ENCODE data around the gene IER5.

The IER5 gene

GRCh38 chr1:181097242-181097641, 8.7 kb downstream of the IER5 start:
- DNase-seq (ENCODE audit: low read depth in 2 of 2) = no peak

DNA sequence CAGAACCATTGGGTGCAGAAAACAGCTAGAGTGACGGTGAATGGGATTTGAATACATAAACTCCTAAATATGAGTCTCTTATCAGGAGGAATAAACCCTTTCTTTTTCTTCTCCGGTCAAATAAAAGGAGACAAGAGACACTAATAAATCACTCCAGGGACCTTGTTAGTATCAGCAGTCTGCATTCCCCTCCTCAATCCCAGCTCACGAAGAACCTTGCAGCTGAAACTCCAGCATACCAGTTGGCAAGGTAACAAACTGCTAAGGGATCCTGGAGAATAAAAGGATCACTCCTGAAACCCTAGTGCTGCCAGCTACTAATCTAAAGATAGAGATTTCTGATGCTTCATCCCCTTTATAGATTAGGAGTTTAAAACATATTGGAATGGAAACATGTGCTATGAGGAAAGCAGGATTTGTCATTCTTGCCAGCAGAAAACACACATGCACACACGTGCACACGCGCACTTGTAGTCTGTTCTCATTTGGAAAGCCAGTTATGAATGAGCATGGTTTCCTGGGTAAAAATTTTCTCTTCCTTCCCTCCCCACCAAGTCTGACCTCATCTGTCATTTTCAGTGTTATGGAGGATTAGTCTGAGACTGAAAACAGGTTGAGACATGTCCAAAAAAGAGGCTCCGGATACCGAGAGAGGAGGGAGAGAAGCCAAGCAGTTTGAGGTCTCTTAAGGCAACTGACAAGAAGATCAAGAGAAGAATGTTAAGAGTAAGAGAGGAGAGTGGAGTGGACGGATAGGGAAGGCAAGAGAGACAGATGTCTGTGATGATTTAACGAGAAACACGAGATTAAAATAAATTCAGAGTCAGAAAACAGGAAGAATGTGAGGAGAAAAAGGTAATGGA, 10.9 kb downstream of the IER5 start:
- no peak for DNase-seq (ENCODE audit: low read depth in 2 of 2)

- no peak for DNase-seq (ENCODE audit: low read depth in 2 of 2)
Observed at GRCh38 chr1:181100015-181100905, 11.8 kb downstream of the IER5 start.

DNA sequence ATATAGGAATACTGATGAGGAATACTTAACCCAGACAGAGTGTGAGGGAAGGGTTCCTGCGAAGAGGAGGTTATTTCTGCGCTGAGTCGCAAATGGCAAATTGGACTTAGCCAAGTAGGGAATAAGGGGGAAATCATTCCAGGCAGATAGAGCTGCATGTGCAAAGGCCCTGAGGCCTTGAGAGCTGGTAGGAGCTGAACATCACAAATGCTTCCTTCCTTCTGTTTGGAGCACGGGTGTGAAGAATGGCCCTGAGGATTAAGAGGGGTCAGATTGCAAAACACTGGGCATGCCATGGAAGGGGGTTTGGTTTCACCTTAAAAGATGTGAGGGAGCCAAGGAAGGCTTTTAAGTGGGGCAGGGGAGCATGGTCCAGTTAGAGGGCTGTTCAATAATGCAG, 12.4 kb downstream of the IER5 start:
- DNase-seq (ENCODE audit: low read depth in 2 of 2) = no peak

DNA sequence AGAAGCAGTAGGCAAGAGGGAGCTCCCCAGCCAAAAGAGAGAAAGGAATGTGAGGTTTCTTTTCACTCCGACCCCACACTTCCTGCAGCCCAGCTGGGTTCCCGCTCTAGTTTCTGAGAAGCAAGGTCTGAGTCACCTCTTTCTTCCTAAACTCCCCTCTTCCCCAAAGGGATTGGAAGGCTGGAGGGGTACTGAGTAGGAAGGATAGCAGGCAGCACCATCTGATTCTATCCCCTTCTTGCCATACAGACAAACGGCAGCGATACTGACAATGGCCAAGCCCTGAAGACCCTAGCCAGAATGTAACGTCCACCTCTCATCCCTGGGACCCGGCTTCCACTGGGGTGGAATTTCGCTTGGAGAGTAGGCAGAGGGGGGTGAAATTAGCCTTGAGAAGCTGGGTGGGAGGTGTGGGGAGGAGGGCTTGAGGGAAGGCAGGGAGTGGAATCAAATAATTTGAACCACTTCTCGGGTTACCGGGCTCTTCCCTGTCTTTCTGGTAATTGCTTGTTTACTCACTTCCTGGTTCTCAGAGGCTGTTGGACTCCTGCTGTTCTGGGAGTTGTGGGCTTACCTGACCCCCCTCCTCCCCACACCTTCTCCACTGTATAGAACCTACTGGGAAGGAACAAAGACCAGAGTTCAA, 13.2 kb downstream of the IER5 start:
- DNase-seq (ENCODE audit: low read depth in 2 of 2) = no peak

- DNase-seq (ENCODE audit: low read depth in 2 of 2) = no peak
Observed at GRCh38 chr1:181102841-181103240, 14.3 kb downstream of the IER5 start.

GRCh38 chr1:181103399-181103798, 14.9 kb downstream of the IER5 start:
- no peak for DNase-seq (ENCODE audit: low read depth in 2 of 2)

GRCh38 chr1:181104042-181104789, 15.7 kb downstream of the IER5 start:
- no peak for DNase-seq (ENCODE audit: low read depth in 2 of 2)

GRCh38 chr1:181104790-181105133, 16.3 kb downstream of the IER5 start:
- peak in 1 of 2 donors; percentile 32 for DNase-seq (ENCODE audit: low read depth in 2 of 2)

- peak; percentile 87 to 95 for DNase-seq (ENCODE audit: low read depth in 2 of 2)
Observed at GRCh38 chr1:181105134-181106021, 16.9 kb downstream of the IER5 start.

DNA sequence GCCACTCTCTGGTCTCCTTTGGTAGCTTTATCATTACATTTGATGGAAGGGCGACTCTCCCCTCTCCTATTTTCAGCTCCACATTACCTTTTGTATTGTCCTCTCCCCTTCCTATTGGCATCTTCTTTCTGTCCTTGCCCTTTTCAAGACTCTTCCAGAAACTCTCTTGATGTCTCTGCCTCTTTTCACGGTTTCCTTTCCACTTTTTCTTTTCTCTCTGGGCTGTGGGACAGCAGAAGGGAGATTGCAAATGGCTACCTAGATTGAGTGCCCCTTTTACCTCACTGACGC, 17.5 kb downstream of the IER5 start:
- no peak for DNase-seq (ENCODE audit: low read depth in 2 of 2)

DNA sequence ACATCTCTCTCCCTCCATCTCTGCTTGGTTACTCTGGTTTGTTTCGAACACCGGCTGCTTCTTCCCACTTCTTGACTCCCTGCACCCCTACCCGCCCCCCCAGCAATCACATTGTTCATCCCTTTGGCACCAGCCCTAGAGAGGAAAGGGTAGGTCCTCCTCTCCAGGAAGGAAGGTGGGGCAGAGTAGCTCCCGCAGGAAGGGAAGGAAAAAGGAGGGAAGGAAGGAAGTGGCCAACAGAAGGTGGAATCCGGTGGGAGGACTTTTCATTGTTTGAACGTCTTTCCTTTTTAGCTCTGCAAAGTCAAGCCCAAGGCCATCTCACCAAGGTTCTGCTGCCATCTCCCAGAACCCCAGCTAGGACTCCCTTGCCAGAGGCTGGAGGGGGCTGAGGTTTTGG, 18.0 kb downstream of the IER5 start:
- DNase-seq (ENCODE audit: low read depth in 2 of 2) = no peak

DNA sequence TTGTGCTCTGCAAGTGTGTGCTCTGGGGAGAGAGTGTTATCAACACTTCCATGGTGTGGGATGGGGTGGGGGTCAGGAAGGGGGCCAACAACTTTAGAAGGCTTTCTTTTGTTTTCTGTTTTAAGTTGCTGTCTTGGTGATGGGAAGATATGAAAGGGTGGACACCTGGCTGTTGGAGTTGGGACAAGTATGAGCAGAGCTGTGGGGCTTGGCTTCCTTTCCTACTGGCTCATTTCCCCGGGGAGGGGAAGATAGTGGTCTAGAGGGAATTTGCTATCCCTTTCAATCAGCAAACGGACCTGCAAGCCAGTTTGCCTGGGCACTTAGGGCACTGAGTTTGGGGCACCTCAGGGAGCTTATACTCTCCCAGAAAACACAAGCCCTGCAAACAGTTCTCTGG, 19.2 kb downstream of the IER5 start:
- DNase-seq (ENCODE audit: low read depth in 2 of 2) = no peak

- no peak for DNase-seq (ENCODE audit: low read depth in 2 of 2)
Observed at GRCh38 chr1:181108304-181108867, 19.9 kb downstream of the IER5 start.

DNA sequence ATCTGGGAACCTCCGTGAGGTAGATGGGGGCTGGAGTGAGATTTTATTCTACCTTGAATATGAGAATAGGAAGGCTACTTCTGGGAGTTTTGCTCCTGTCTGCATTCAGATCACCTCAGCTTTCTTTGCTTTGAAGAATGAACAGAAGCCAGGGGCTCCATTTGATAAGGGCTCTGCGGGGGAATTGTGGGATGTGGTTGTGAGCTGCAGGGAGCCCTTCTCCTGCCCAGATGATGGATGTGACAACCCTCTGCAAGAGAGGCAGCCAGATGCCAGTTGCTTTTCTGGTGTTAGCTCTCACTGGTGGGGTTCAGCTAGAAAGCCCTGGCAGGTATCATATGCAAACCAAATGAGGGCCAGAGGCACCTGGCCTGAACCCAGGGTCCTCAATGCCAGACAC, 21.5 kb downstream of the IER5 start:
- no peak for DNase-seq (ENCODE audit: low read depth in 2 of 2)

GRCh38 chr1:181111559-181111958, 23.1 kb downstream of the IER5 start:
- DNase-seq (ENCODE audit: low read depth in 2 of 2) = no peak

GRCh38 chr1:181112071-181112929, 23.8 kb downstream of the IER5 start:
- DNase-seq (ENCODE audit: low read depth in 2 of 2) = no peak

DNA sequence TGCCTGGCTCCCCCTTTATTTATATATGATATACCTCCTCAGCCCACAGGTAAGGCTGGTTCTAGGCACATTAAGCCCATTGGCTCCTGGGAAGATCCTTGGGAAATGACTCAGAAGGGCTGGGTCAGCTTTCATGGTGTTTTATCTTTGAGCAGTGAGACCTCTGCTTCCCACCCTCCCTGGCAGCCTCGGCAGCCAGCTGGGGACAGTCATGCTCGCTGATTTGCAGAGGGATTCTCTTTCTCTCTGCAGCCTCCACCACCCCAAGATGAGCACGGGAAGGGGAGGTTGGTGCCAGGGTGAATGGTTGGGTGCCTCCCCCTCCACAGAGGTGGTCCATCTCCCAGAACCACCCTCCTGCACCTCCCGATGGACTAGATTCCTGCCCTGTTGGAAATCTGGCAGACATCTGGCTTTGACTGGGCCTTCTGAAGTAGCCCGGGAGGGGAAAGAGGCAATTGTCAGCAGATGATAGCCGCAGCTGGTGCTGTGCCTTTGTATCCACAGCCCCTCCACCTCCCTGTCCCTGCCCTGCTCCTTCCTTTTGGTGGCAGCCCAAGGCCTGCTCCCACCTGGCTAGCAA, 24.6 kb downstream of the IER5 start:
- no peak for DNase-seq (ENCODE audit: low read depth in 2 of 2)
